ENCODE measurements around the gene PLOD3.

Gene PLOD3

GRCh38 chr7:101239191-101239950 is 22.0 kb upstream of the PLOD3 start:
- no peak for DNase-seq

- DNase-seq, result no peak
These were observed 21.1 kb upstream of the PLOD3 start for GRCh38 chr7:101238226-101239182.

- no peak for DNase-seq
These were observed 20.1 kb upstream of the PLOD3 start, which contains the start of gene CLDN15 for GRCh38 chr7:101237206-101238067. CLDN15 (minus strand) TSS chr7:101237802; CDS start chr7:101237581, 221 bp downstream.

GRCh38 chr7:101236292-101236835 is 19.0 kb upstream of the PLOD3 start:
- no peak for DNase-seq

- DNase-seq, result no peak
These were observed 18.1 kb upstream of the PLOD3 start for GRCh38 chr7:101235522-101235921.

GRCh38 chr7:101235050-101235449 is 17.7 kb upstream of the PLOD3 start:
- DNase-seq, result no peak

GRCh38 chr7:101234636-101235035 is 17.3 kb upstream of the PLOD3 start:
- no peak for DNase-seq

GRCh38 chr7:101233907-101234547 is 16.6 kb upstream of the PLOD3 start:
- no peak for DNase-seq

- DNase-seq, result no peak
These were observed 14.9 kb upstream of the PLOD3 start for GRCh38 chr7:101232141-101232850.

- DNase-seq, result no peak
These were observed 14.3 kb upstream of the PLOD3 start for GRCh38 chr7:101231644-101232043.

- no peak for DNase-seq
These were observed 9.3 kb upstream of the PLOD3 start for GRCh38 chr7:101226721-101227120.

- DNase-seq, result no peak
These were observed 8.3 kb upstream of the PLOD3 start for GRCh38 chr7:101225650-101226049.

GRCh38 chr7:101223528-101223927 is 6.1 kb upstream of the PLOD3 start:
- no peak for DNase-seq

GRCh38 chr7:101222275-101222830 is 5.0 kb upstream of the PLOD3 start:
- no peak for DNase-seq

GRCh38 chr7:101220295-101220694 is 2.9 kb upstream of the PLOD3 start:
- no peak for DNase-seq

GRCh38 chr7:101218236-101219125 is 1.1 kb upstream of the PLOD3 start:
- DNase-seq, result no peak

- DNase-seq, result no peak
These were observed 457 bp downstream of the PLOD3 start for GRCh38 chr7:101216860-101217387.

GRCh38 chr7:101216001-101216859 is 1.2 kb downstream of the PLOD3 start:
- no peak for DNase-seq

- no peak for DNase-seq
These were observed 5.4 kb downstream of the PLOD3 start for GRCh38 chr7:101212014-101212413.
